Activated naive CD4-positive, alpha-beta T cell treated with anti-CD3 and anti-CD28 coated beads, Interleukin-2, amount 50 U/mL, for 72 hours (primary cell): ENCODE data around the gene TARBP2. TPM values are rescaled to one million over a fixed set of nuclear protein-coding genes. Genes with fewer than 3 reads are reported as not detected.

Experiments
- ATAC-seq, 2 donors: fragments of 150-1000 bp; cut with Tn5 transposase; 2 replicates each; pipeline ENCODE4 v1.10.0; 2021; ENCODE audit warnings: mild to moderate bottlenecking in 2 of 2, moderate library complexity in 2 of 2
- DNase-seq, 2 donors: peaks; one replicate each; pipeline ENCODE4 v3.0.0; 2021 to 2022; ENCODE audit warnings: low spot score in 2 of 2
- H3K27ac Mint-ChIP-seq, 2 donors: one replicate each; pipeline ENCODE4 v1.8.0; 2022; ENCODE audit warnings: mild to moderate bottlenecking in 2 of 2, mixed read lengths in 2 of 2
- H3K36me3 Mint-ChIP-seq, 2 donors: one replicate each; pipeline ENCODE4 v1.8.0; 2022; ENCODE audit warnings: mixed read lengths in 2 of 2
- H3K9me3 Mint-ChIP-seq, 2 donors: one replicate each; pipeline ENCODE4 v1.8.0; 2022; ENCODE audit warnings: mixed read lengths in 2 of 2
- total RNA-seq, 2 donors: library from RNA; stranded (reverse); gene quantifications; one replicate each; pipeline ENCODE4 v1.2.3, GENCODE V29; 2022

TARBP2 gene
- total RNA-seq, 2 donors from 2014 or later = 29.9 to 30.4 TPM

GRCh38 chr12:53552361-53553327, 51.6 kb downstream of the TARBP2 start:
- no peaks in the 10 kb centered on the region for H3K36me3 Mint-ChIP-seq
- H3K27ac Mint-ChIP-seq = peak overlapping the region in 1 of 2 donors; percentile 29
- DNase-seq = no peak
- no peaks in the 10 kb centered on the region for H3K9me3 Mint-ChIP-seq
- no peak for ATAC-seq

Other genes with a start within 250 kb of the TARBP2 start
- gene ESPL1, start 233.0 kb upstream of the TARBP2 start, total RNA-seq = 10 to 100 TPM; 32.8 to 76.3 TPM
- 100 to 1,000 TPM; 334 to 355 TPM for gene PFDN5, start 205.7 kb upstream of the TARBP2 start, total RNA-seq
- gene MYG1, start 201.6 kb upstream of the TARBP2 start, total RNA-seq = 10 to 100 TPM; 63.8 to 91.5 TPM
- gene AAAS, start 179.7 kb upstream of the TARBP2 start, total RNA-seq = 10 to 100 TPM; 52.3 to 83.5 TPM
- not detected for gene SP7, start 164.9 kb upstream of the TARBP2 start, total RNA-seq
- 100 to 1,000 TPM in 1 of 2 donors, 10 to 100 TPM in 1; 86.0 to 156 TPM for gene SP1, start 121.1 kb upstream of the TARBP2 start, total RNA-seq
- gene AMHR2, start 77.4 kb upstream of the TARBP2 start, total RNA-seq = under 1 TPM in 1 of 2 donors, not detected in 1; 0.25 TPM
- 100 to 1,000 TPM; 170 to 226 TPM for gene PRR13, start 59.5 kb upstream of the TARBP2 start, total RNA-seq
- gene PCBP2, start 49.2 kb upstream of the TARBP2 start, total RNA-seq = 1,000 to 10,000 TPM in 1 of 2 donors, 100 to 1,000 TPM in 1; 786 to 1,016 TPM
- gene MAP3K12, start 1.8 kb upstream of the TARBP2 start, total RNA-seq = 10 to 100 TPM in 1 of 2 donors, 1 to 10 TPM in 1; 9.5 to 21.7 TPM
- gene NPFF, start 6.2 kb downstream of the TARBP2 start, total RNA-seq = not detected
- 10 to 100 TPM; 25.0 to 30.1 TPM for gene ATF7, start 125.1 kb downstream of the TARBP2 start, total RNA-seq
- 100 to 1,000 TPM; 319 to 327 TPM for gene ATP5MC2, start 174.8 kb downstream of the TARBP2 start, total RNA-seq
- gene CALCOCO1, start 226.2 kb downstream of the TARBP2 start, total RNA-seq = 10 to 100 TPM; 35.4 to 36.2 TPM